ENCODE data around the gene PDE1C.

The PDE1C gene

GRCh38 chr7:32045228-32045627 lies 25.0 kb downstream of the PDE1C start:
- no peak overlapping the region for H3K4me3 ChIP-seq (ENCODE audit: low read depth, low read length)
- no peaks in the 10 kb centered on the region for H3K79me2 ChIP-seq
- no peak overlapping the region for H3K4me2 ChIP-seq (ENCODE audit: low read length)
- no peak overlapping the region for H3K27ac ChIP-seq
- no peak overlapping the region for H3K9ac ChIP-seq
- H3K9me3 ChIP-seq (ENCODE audit: control insufficient read depth, low read length): no peaks in the 10 kb centered on the region
- H3K4me1 ChIP-seq: no peaks in the 10 kb centered on the region
- no peaks in the 10 kb centered on the region for H3K27me3 ChIP-seq (ENCODE audit: control insufficient read depth, insufficient read depth, low read length)
- H3K36me3 ChIP-seq (ENCODE audit: control insufficient read depth, insufficient read depth, low read length): no peaks in the 10 kb centered on the region
- TF ChIP-seq CTCF (IDR thresholded peaks at IDR 0.05): no peak
- no peak overlapping the region for H2AFZ ChIP-seq

GRCh38 chr7:32044739-32045138 lies 25.5 kb downstream of the PDE1C start:
- H3K27ac ChIP-seq: no peak overlapping the region
- H3K4me3 ChIP-seq (ENCODE audit: low read depth, low read length): no peak overlapping the region
- no peak for TF ChIP-seq CTCF (IDR thresholded peaks at IDR 0.05)
- no peaks in the 10 kb centered on the region for H3K4me1 ChIP-seq
- no peaks in the 10 kb centered on the region for H3K27me3 ChIP-seq (ENCODE audit: control insufficient read depth, insufficient read depth, low read length)
- H2AFZ ChIP-seq: no peak overlapping the region
- no peaks in the 10 kb centered on the region for H3K9me3 ChIP-seq (ENCODE audit: control insufficient read depth, low read length)
- no peaks in the 10 kb centered on the region for H3K79me2 ChIP-seq
- H3K9ac ChIP-seq: no peak overlapping the region
- no peaks in the 10 kb centered on the region for H3K36me3 ChIP-seq (ENCODE audit: control insufficient read depth, insufficient read depth, low read length)
- no peak overlapping the region for H3K4me2 ChIP-seq (ENCODE audit: low read length)

- H3K9me3 ChIP-seq (ENCODE audit: control insufficient read depth, low read length): no peaks in the 10 kb centered on the region
- H3K9ac ChIP-seq: no peak overlapping the region
- no peaks in the 10 kb centered on the region for H3K79me2 ChIP-seq
- H3K4me2 ChIP-seq (ENCODE audit: low read length): no peak overlapping the region
- no peaks in the 10 kb centered on the region for H3K4me1 ChIP-seq
- no peaks in the 10 kb centered on the region for H3K36me3 ChIP-seq (ENCODE audit: control insufficient read depth, insufficient read depth, low read length)
- no peak for TF ChIP-seq CTCF (IDR thresholded peaks at IDR 0.05)
- H3K4me3 ChIP-seq (ENCODE audit: low read depth, low read length): no peak overlapping the region
- H3K27ac ChIP-seq: no peak overlapping the region
- no peak overlapping the region for H2AFZ ChIP-seq
- H3K27me3 ChIP-seq (ENCODE audit: control insufficient read depth, insufficient read depth, low read length): no peaks in the 10 kb centered on the region
Measured at GRCh38 chr7:32043688-32044087, 26.5 kb downstream of the PDE1C start.

GRCh38 chr7:32042900-32043299 lies 27.3 kb downstream of the PDE1C start:
- no peak overlapping the region for H3K27ac ChIP-seq
- H3K4me1 ChIP-seq: no peaks in the 10 kb centered on the region
- TF ChIP-seq CTCF (IDR thresholded peaks at IDR 0.05): no peak

GRCh38 chr7:32039000-32039756 lies 31.0 kb downstream of the PDE1C start:
- no peaks in the 10 kb centered on the region for H3K79me2 ChIP-seq
- no peak overlapping the region for H3K27ac ChIP-seq
- H2AFZ ChIP-seq: no peak overlapping the region
- no peaks in the 10 kb centered on the region for H3K27me3 ChIP-seq (ENCODE audit: control insufficient read depth, insufficient read depth, low read length)
- H3K4me1 ChIP-seq: no peaks in the 10 kb centered on the region
- no peak overlapping the region for H3K4me3 ChIP-seq (ENCODE audit: low read depth, low read length)
- no peak overlapping the region for H3K9ac ChIP-seq
- H3K9me3 ChIP-seq (ENCODE audit: control insufficient read depth, low read length): no peaks in the 10 kb centered on the region
- no peaks in the 10 kb centered on the region for H3K36me3 ChIP-seq (ENCODE audit: control insufficient read depth, insufficient read depth, low read length)
- H3K4me2 ChIP-seq (ENCODE audit: low read length): no peak overlapping the region
- no peak for TF ChIP-seq CTCF (IDR thresholded peaks at IDR 0.05)

More at GRCh38 chr7:32042900-32043299, 27.3 kb downstream of the PDE1C start:
- H2AFZ ChIP-seq: no peak overlapping the region
- H3K9me3 ChIP-seq (ENCODE audit: control insufficient read depth, low read length): no peaks in the 10 kb centered on the region
- no peak overlapping the region for H3K9ac ChIP-seq
- no peak overlapping the region for H3K4me2 ChIP-seq (ENCODE audit: low read length)
- H3K27me3 ChIP-seq (ENCODE audit: control insufficient read depth, insufficient read depth, low read length): no peaks in the 10 kb centered on the region
- H3K79me2 ChIP-seq: no peaks in the 10 kb centered on the region
- H3K36me3 ChIP-seq (ENCODE audit: control insufficient read depth, insufficient read depth, low read length): no peaks in the 10 kb centered on the region
- H3K4me3 ChIP-seq (ENCODE audit: low read depth, low read length): no peak overlapping the region
